ENCODE results near the gene IRX4. TPM values are rescaled to one million over a fixed set of nuclear protein-coding genes. Genes with fewer than 3 reads are reported as not detected.

The IRX4 gene
- polyA plus RNA-seq, 1 experiment = not detected

- POLR2A ChIA-PET = no interaction called here
- Histone ChIP-seq H3K27ac (ENCODE audit: low read depth, low read length) (no peak overlapping the region), H3K27me3 (ENCODE audit: control insufficient read depth, insufficient read depth, low read length) (peaks cover 36% of the 10 kb centered on the region), H3K4me3 (ENCODE audit: low read depth, low read length) (no peak overlapping the region), H3K9me3 (ENCODE audit: control insufficient read depth, insufficient read depth, low read length) (no peaks in the 10 kb centered on the region; the same call in 1 of the 2 replicates)
- CTCF ChIA-PET = no interaction called here
- TF ChIP-seq CTCF (IDR thresholded peaks at IDR 0.05; ENCODE audit: low read depth, low read length) = no peak
- DNase-seq (ENCODE audit: low read depth, low spot score) = no peak
These were observed 41.8 kb downstream of the IRX4 start for GRCh38 chr5:1840741-1841521.

- Histone ChIP-seq H3K27me3 (ENCODE audit: control insufficient read depth, insufficient read depth, low read length) (peaks cover 43% of the 10 kb centered on the region), H3K27ac (ENCODE audit: low read depth, low read length) (no peak overlapping the region), H3K4me3 (ENCODE audit: low read depth, low read length) (no peak overlapping the region), H3K9me3 (ENCODE audit: control insufficient read depth, insufficient read depth, low read length) (no peaks in the 10 kb centered on the region; the same call in 1 of the 2 replicates)
- POLR2A ChIA-PET = no interaction called here
- DNase-seq (ENCODE audit: low read depth, low spot score) = no peak
- CTCF ChIA-PET = no interaction called here
- TF ChIP-seq CTCF (IDR thresholded peaks at IDR 0.05; ENCODE audit: low read depth, low read length) = no peak
These were observed 42.6 kb downstream of the IRX4 start for GRCh38 chr5:1840071-1840547.

DNA sequence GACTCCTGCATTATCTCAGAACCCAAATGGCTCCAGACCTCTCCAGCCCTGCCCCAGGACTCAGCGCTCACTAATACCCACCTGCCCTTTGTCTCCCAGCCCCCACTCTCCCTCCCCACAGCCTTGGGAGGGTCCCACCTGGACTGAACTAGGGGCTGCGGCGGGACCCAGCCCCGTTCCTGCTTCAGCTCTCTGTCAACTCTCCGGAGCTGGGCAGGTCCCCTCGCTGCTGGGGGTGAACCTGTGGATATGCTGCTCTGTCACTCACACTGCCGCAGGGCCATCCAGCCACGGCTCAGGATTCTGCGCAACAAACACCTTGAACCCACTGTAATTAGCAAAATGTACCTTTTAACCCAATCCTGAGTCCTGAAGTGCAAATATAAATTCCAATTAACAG is 44.7 kb downstream of the IRX4 start:
- Histone ChIP-seq H3K4me3 (ENCODE audit: low read depth, low read length) (no peak overlapping the region), H3K27me3 (ENCODE audit: control insufficient read depth, insufficient read depth, low read length) (peaks cover 59% of the 10 kb centered on the region), H3K9me3 (ENCODE audit: control insufficient read depth, insufficient read depth, low read length) (no peaks in the 10 kb centered on the region; the same call in 1 of the 2 replicates), H3K27ac (ENCODE audit: low read depth, low read length) (no peak overlapping the region)
- TF ChIP-seq CTCF (IDR thresholded peaks at IDR 0.05; ENCODE audit: low read depth, low read length) = no peak
- no peak for DNase-seq (ENCODE audit: low read depth, low spot score)
- ChIA-PET POLR2A (no interaction called here), CTCF (no interaction called here)

DNA sequence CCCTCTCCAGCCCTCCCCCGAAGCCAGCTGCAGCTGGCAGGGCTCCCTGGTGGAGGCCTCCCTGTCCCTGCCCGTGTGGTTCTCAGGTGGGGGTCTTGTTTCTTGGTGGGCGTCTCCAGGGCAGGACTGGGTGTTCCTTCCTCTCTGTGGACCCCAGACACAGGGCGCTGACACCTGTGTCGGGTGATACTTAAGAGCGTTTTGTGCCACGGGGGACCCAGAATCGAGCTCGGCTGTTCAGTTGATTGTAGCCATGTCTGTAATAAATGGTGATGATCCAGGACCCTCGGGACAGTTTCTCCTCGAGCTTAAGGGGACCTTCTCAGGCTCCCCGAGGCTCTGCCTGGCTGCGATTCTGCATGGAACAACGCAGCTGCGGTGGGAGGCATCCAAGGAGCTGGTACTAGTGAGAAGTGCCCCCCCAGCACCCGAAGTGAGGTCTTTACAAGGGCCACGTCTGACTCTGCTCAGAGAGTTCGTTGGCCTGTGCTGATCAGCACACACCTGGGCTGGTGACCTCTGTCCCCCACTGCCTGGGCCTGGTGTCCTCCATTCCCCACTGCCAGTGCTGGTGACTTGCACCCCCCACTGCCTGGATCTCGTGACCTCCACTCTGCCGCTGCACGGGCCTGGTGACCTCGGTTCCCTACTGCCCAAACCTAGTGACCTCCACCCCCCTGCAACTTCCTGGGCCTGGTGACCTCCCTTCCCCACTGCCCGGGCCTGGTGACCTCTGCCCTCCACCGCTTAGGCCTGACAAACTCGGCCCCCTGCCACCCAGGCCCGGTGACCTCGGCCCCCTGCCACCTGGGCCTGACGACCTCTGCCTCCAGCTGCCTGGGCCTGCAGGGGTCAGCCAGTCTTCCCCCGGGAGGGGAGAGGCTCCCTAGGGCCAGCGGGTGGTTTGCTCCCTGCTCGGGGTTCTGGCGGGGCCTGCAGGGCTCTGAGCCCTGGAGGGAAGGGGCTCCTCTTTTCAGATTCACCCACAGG is 45.5 kb downstream of the IRX4 start:
- Histone ChIP-seq H3K4me3 (ENCODE audit: low read depth, low read length) (no peak overlapping the region), H3K9me3 (ENCODE audit: control insufficient read depth, insufficient read depth, low read length) (no peaks in the 10 kb centered on the region; the same call in 1 of the 2 replicates), H3K27me3 (ENCODE audit: control insufficient read depth, insufficient read depth, low read length) (peaks cover 62% of the 10 kb centered on the region), H3K27ac (ENCODE audit: low read depth, low read length) (no peak overlapping the region)
- CTCF ChIA-PET = no interaction called here
- POLR2A ChIA-PET = no interaction called here
- DNase-seq (ENCODE audit: low read depth, low spot score) = no peak
- no peak for TF ChIP-seq CTCF (IDR thresholded peaks at IDR 0.05; ENCODE audit: low read depth, low read length)
